ENCODE results near the gene PPP1R16B. TPM values are rescaled to one million over a fixed set of nuclear protein-coding genes. Genes with fewer than 3 reads are reported as not detected.
A peak's percentile ranks its signal among the peaks of the same experiment; 100 is the strongest.

The PPP1R16B gene
- total and polyA plus RNA-seq, 10 of the 15 experiments (the other 5 are each of a cell fraction or from before 2014, with no cell fraction given) = 13.4 to 90.2 (median 66.7) TPM

GRCh38 chr20:38874460-38875174 is 69.1 kb downstream of the PPP1R16B start:
- Histone ChIP-seq H3K4me1 (ENCODE audit: control insufficient read depth, insufficient read depth, low read length) (peaks cover 86% of the 10 kb centered on the region), H3K79me2 (ENCODE audit: control insufficient read depth, insufficient read depth, low read length) (peaks cover 73% of the 10 kb centered on the region), H3K4me2 (ENCODE audit: control insufficient read depth, insufficient read depth) (peak overlapping the region; percentile 96), H3K9ac (ENCODE audit: control insufficient read depth, insufficient read depth, low read length) (peak overlapping the region; percentile 62), H3K27me3 (replicated peaks in 1 of 2; ENCODE audit: control insufficient read depth in 2 of 2, insufficient read depth in 2 of 2, low read length in 1 of 2) (no peaks in the 10 kb centered on the region), H3K27ac (ENCODE audit: control insufficient read depth, insufficient read depth) (peak overlapping the region; percentile 96), H4K20me1 (ENCODE audit: control insufficient read depth, insufficient read depth) (no peaks in the 10 kb centered on the region), H2AFZ (ENCODE audit: control insufficient read depth, low read depth, low read length) (no peak overlapping the region), H3K9me3 (replicated peaks; ENCODE audit: control insufficient read depth, insufficient read depth, low read length) (no peaks in the 10 kb centered on the region), H3K36me3 (ENCODE audit: control insufficient read depth in 2 of 2, insufficient read depth in 2 of 2, low read length in 1 of 2) (peaks cover 5 to 8% of the 10 kb centered on the region in 2 experiments; a peak in 3 of 4 replicates), H3K4me3 (peak overlapping the region; percentile 44)
- ChIA-PET POLR2A (interaction anchor here (0.9 to 8.2 kb wide), 12 partner anchors 8 to 114 kb away, joined by 3 to 76 read pairs (median 7); partner anchors contain the start of gene PPP1R16B), SMC1A (ENCODE audit: uncharacterized antibody, unreplicated experiment) (interaction anchor here (0.8 to 16.9 kb wide), 15 partner anchors 12 to 122 kb away, joined by 3 to 248 read pairs (median 4); partner anchors contain the start of gene PPP1R16B), CTCF (interaction anchor here (0.8 to 14.0 kb wide), 13 partner anchors 9 to 174 kb away, joined by 3 to 183 read pairs (median 4); partner anchors contain the start of gene PPP1R16B), RAD21 (ENCODE audit: unreplicated experiment) (interaction anchor here (0.7 to 14.5 kb wide), 18 partner anchors 7 to 229 kb away, joined by 3 to 205 read pairs (median 5); partner anchors contain the start of genes DHX35 and PPP1R16B)
- intact Hi-C loops (cut with micrococcal nuclease; ENCODE audit: unreplicated experiment) (loop anchor here (1.0 kb wide), 4 partner anchors 18 to 67 kb away; no protein-coding TSS in a partner anchor), in situ Hi-C loops (cut with MboI) (loop anchor here (5.0 kb wide), 1 partner anchor 67 kb away; the partner anchor contains the start of gene PPP1R16B)
- no peak for DNase-seq (ENCODE audit: low read depth, low spot score)
- ATAC-seq = peak; percentile 5
- WGBS (ENCODE audit: insufficient coverage, insufficient replicate concordance, low lambda C conversion rate, missing lambda C conversion rate) = 0% methylated on average over 4 of the region's 4 CpGs
- BruUV-seq (replicated peaks) = TSS peak; percentile 85
- FAIRE-seq = no peak
- TF ChIP-seq POU2F2 (IDR thresholded peaks at IDR 0.05; ENCODE audit: borderline replicate concordance, low read depth, low read length) (peak; percentile 20; the same call in 1 of the 3 replicates), E2F4 (IDR thresholded peaks at IDR 0.05; ENCODE audit: low read depth, low read length) (no peak), ZNF274 (IDR thresholded peaks at IDR 0.05; ENCODE audit: insufficient read depth, insufficient read length) (no peak), LARP7 (IDR thresholded peaks at IDR 0.05) (no peak), MYC (IDR thresholded peaks at IDR 0.05; ENCODE audit: insufficient read depth, insufficient read length, insufficient replicate concordance, low read length, severe bottlenecking) (no peak), RAD51 (IDR thresholded peaks at IDR 0.05) (no peak), NR2F1 (conservative IDR thresholded peaks at IDR 0.05) (0 out of 2 replicates have a peak, but pooled peaks have one; percentile 1), USF2 (IDR thresholded peaks at IDR 0.05; ENCODE audit: borderline replicate concordance, low read depth, low read length) (no peak), TAF1 (IDR thresholded peaks at IDR 0.05; ENCODE audit: borderline replicate concordance, low read depth, low read length) (no peak), MTA2 (IDR thresholded peaks at IDR 0.05; ENCODE audit: low read depth) (no peak), RUNX3 (IDR thresholded peaks at IDR 0.05; ENCODE audit: low read length) (no peak), ZBTB4 (CRISPR knock-in tag; IDR thresholded peaks at IDR 0.05) (peak; percentile 46; the same call in 1 of the 2 replicates), STAT1 (conservative IDR thresholded peaks at IDR 0.05) (no peak), IKZF2 (IDR thresholded peaks at IDR 0.05) (no peak), POLR2AphosphoS2 (IDR thresholded peaks at IDR 0.05; ENCODE audit: low read depth, low read length) (0 out of 2 replicates have a peak, but pooled peaks have one; percentile 0), POLR2AphosphoS5 (IDR thresholded peaks at IDR 0.05; ENCODE audit: low read length) (peak; percentile 24; the same call in 1 of the 2 replicates)

Measured in GM12878 (cell line).